GM19468 (cell line): ENCODE measurements around the gene RYR2.

Experiments
- ATAC-seq: cut with Tn5 transposase; IDR thresholded peaks from one replicate; pipeline ENCODE4 v1.9.1; 2021; ENCODE audit warnings: mild to moderate bottlenecking, moderate library complexity, moderate number of reproducible peaks; ENCODE audit not compliant: unreplicated experiment; ENCODE audit errors: extremely low read depth

RYR2 gene

GRCh38 chr1:237041795-237042525 is at the start of gene RYR2:
RYR2 (plus strand) TSS chr1:237042184; CDS start chr1:237042522, 338 bp downstream.
- ATAC-seq = no peak

GRCh38 chr1:236992449-236992848 is 49.5 kb upstream of the RYR2 start:
- ATAC-seq = no peak

- ATAC-seq = no peak
These were observed 47.5 kb upstream of the RYR2 start for GRCh38 chr1:236994450-236994849.

GRCh38 chr1:236997361-236997760 is 44.6 kb upstream of the RYR2 start:
- ATAC-seq = no peak

- ATAC-seq = no peak
These were observed 44.1 kb upstream of the RYR2 start for GRCh38 chr1:236997882-236998281.

- no peak for ATAC-seq
These were observed 43.4 kb upstream of the RYR2 start for GRCh38 chr1:236998546-236998945.

GRCh38 chr1:237000191-237000590 is 41.8 kb upstream of the RYR2 start:
- no peak for ATAC-seq

- ATAC-seq = no peak
These were observed 38.5 kb upstream of the RYR2 start for GRCh38 chr1:237003516-237003915.

GRCh38 chr1:237004116-237004515 is 37.9 kb upstream of the RYR2 start, which contains the start of gene MT1HL1:
MT1HL1 (minus strand) TSS chr1:237004441; CDS start chr1:237004372, 69 bp downstream.
- ATAC-seq = no peak

GRCh38 chr1:237005674-237006073 is 36.3 kb upstream of the RYR2 start:
- ATAC-seq = no peak

- no peak for ATAC-seq
These were observed 34.7 kb upstream of the RYR2 start for GRCh38 chr1:237007147-237007881.

- no peak for ATAC-seq
These were observed 32.4 kb upstream of the RYR2 start for GRCh38 chr1:237009611-237010010.

- ATAC-seq = no peak
These were observed 30.6 kb upstream of the RYR2 start for GRCh38 chr1:237011432-237011831.

- ATAC-seq = no peak
These were observed 29.6 kb upstream of the RYR2 start for GRCh38 chr1:237012361-237012760.

GRCh38 chr1:237012788-237013383 is 29.1 kb upstream of the RYR2 start:
- no peak for ATAC-seq

- no peak for ATAC-seq
These were observed 28.4 kb upstream of the RYR2 start for GRCh38 chr1:237013608-237014007.

- no peak for ATAC-seq
These were observed 25.4 kb upstream of the RYR2 start for GRCh38 chr1:237016626-237017025.

GRCh38 chr1:237018896-237019295 is 23.1 kb upstream of the RYR2 start:
- ATAC-seq = no peak

- ATAC-seq = no peak
These were observed 16.5 kb upstream of the RYR2 start for GRCh38 chr1:237025358-237026074.

GRCh38 chr1:237029240-237029639 is 12.7 kb upstream of the RYR2 start:
- ATAC-seq = no peak
